Measurements from ENCODE around the gene ILDR2. TPM values are rescaled to one million over a fixed set of nuclear protein-coding genes. Genes with fewer than 3 reads are reported as not detected.

Gene ILDR2
- total and polyA plus RNA-seq, 2 donors = 1.6 to 4.1 TPM

DNA sequence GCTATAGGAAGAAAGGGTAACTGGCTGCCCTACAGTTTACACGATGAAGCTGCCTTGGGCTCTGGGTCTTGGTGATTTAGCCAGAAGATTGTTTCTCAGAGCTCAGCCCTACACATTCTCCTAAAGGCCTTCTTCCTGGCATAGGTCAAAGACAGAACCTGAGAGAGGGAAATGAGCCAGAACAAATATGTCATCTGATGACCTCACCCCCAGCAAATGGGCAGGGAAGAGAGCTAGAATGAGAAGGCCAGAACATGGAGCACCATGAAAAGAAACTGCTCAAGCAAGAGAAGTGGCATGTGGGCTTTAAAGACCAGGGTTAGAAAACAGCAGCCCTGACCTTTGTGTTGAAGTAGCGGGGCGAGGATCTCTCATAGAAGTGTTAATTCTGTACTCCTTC, 5.5 kb upstream of the ILDR2 start:
- H3K36me3 ChIP-seq (ENCODE audit: insufficient read depth) = no peaks in the 10 kb centered on the region
- H3K27ac ChIP-seq (ENCODE audit: low read depth) = no peak overlapping the region
- no peaks in the 10 kb centered on the region for H3K4me1 ChIP-seq (ENCODE audit: insufficient read depth)
- DNase-seq (ENCODE audit: extremely low spot score) = no peak
- H3K4me3 ChIP-seq (ENCODE audit: low read depth, low read length) = no peak overlapping the region
- WGBS = 85% methylated on average over 3 of the region's 3 CpGs

DNA sequence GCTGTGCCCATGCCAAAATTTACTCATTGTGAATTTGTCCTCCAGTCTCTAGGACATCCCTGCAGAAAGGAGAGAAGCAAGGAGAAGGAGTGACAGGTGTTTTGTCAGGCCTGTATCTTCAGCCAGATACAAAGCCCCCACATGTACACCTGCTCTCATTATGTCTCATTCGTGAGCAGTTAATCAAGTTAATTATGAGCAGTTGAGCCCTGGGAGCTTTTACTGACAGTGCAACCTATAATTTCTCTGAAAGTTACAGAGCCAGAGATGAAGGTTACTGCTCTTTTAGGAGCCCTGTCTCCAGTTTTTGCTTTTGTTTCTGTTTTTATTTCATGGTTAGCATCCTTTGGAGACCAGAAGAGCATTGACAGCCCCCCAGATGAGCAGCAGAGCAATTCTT, 5.0 kb upstream of the ILDR2 start:
- H3K36me3 ChIP-seq (ENCODE audit: insufficient read depth) = no peaks in the 10 kb centered on the region
- DNase-seq (ENCODE audit: extremely low spot score) = no peak
- no peaks in the 10 kb centered on the region for H3K4me1 ChIP-seq (ENCODE audit: insufficient read depth)
- WGBS = 66% methylated on average over 1 of the region's 1 CpG
- H3K4me3 ChIP-seq (ENCODE audit: low read depth, low read length) = no peak overlapping the region
- no peak overlapping the region for H3K27ac ChIP-seq (ENCODE audit: low read depth)

DNA sequence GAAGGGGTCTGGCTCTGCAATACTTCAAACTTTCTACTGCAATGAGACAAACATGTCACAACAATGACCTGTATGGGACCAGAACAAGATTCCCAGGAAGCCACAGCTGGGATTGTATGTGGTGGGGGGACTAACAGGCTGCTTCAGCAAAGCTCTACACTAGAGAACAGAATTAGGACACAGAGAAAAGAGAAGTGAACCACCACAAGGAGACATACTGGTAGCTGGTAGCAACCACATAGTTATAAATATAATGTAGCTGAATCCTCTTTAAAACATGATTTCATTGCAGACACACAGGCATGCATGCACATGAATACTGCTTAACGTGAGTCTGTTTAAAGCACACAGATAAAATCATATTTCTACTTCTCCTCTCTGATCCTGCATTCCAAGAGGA, 3.5 kb upstream of the ILDR2 start:
- Histone ChIP-seq H3K27ac (ENCODE audit: low read depth) (no peak overlapping the region), H3K4me1 (ENCODE audit: insufficient read depth) (no peaks in the 10 kb centered on the region), H3K36me3 (ENCODE audit: insufficient read depth) (no peaks in the 10 kb centered on the region), H3K4me3 (ENCODE audit: low read depth, low read length) (no peak overlapping the region)
- WGBS = 38% methylated on average over 1 of the region's 1 CpG
- no peak for DNase-seq (ENCODE audit: extremely low spot score)

DNA sequence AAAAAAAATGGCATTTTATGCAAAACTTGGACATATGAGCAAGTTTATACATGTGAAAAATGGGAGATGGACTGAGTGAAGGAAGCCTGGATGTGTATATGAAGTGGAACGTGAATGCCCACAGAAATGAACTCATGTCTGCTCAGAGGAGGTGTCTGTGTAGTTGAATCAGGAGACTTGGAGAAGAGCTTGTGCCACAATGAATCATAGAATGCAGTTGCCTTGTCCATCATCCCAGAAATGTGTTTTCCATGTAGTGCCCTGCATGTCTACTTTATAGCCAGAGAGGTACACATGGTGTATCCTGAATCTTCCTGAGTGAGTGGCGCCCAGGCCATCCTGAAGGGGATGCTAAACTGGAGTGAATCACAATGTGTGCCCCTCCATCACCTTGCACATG, 2.6 kb upstream of the ILDR2 start:
- Histone ChIP-seq H3K36me3 (ENCODE audit: insufficient read depth) (no peaks in the 10 kb centered on the region), H3K4me3 (ENCODE audit: low read depth, low read length) (no peak overlapping the region), H3K27ac (ENCODE audit: low read depth) (no peak overlapping the region), H3K4me1 (ENCODE audit: insufficient read depth) (no peaks in the 10 kb centered on the region)
- WGBS = 82% methylated on average over 2 of the region's 2 CpGs
- DNase-seq (ENCODE audit: extremely low spot score) = no peak

DNA sequence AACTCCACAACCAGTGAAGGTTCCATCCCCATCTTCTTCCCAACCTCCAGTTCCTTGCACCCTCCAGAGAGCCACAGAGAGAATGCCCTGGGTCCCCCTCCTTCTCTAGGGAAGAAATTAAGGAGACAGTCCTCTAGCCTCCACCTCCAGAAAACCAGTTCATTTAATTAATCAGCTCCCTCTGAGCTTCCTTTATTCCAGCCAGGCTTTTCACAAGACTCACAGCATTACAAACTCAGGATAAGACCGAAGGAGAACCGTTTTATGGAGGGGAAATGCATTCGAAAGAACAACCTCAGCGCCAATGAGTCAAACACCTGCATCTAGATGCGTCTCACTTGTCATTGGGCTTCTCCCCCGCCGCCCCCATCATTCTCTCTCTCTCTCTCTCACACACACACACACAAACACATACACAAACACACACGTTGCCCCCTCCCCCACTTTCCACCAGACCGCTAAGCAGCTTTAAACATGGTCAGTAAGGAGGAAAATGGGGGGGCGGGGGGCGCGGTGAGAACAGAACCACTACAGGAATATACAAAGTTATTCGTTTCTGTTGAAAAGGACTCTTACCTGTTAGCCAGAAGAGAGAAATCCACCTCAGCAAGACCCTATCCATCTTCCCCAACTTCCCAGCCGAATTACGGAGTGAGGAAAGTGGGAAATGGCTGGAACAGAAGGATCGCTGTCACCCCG, 544 bp downstream of the ILDR2 start:
- 4% methylated on average over 17 of the region's 17 CpGs for WGBS

DNA sequence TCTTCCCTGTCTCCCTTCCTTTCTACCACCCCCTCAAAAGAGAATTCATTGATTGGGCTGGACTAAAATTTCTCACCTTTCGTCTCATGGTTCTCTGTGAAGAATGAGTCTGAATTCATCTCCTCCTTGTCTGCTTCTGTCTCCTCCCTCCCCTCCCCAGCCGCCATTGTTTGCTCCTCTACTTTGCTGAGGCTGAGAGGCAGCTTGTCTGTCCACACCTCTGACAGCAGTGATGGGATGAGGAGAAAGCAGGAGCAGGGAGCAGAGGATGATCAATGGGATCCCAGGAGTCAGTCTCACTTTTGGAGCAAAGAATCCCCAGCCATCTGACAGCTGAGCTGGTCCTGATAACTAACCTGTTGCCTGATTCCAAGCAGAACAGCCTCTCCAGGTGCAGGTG, 2.5 kb downstream of the ILDR2 start:
- H3K27ac ChIP-seq (ENCODE audit: low read depth) = no peak overlapping the region
- 52% methylated on average over 2 of the region's 2 CpGs for WGBS
- DNase-seq (ENCODE audit: extremely low spot score) = no peak
- no peak overlapping the region for H3K4me3 ChIP-seq (ENCODE audit: low read depth, low read length)
- H3K4me1 ChIP-seq (ENCODE audit: insufficient read depth) = no peaks in the 10 kb centered on the region
- no peaks in the 10 kb centered on the region for H3K36me3 ChIP-seq (ENCODE audit: insufficient read depth)

More for the DNA sequence above, 544 bp downstream of the ILDR2 start:
- DNase-seq (ENCODE audit: extremely low spot score) = no peak
- Histone ChIP-seq H3K27ac (ENCODE audit: low read depth) (no peak overlapping the region), H3K4me1 (ENCODE audit: insufficient read depth) (no peaks in the 10 kb centered on the region), H3K36me3 (ENCODE audit: insufficient read depth) (no peaks in the 10 kb centered on the region), H3K4me3 (ENCODE audit: low read depth, low read length) (peak overlapping the region; percentile 77)

DNA sequence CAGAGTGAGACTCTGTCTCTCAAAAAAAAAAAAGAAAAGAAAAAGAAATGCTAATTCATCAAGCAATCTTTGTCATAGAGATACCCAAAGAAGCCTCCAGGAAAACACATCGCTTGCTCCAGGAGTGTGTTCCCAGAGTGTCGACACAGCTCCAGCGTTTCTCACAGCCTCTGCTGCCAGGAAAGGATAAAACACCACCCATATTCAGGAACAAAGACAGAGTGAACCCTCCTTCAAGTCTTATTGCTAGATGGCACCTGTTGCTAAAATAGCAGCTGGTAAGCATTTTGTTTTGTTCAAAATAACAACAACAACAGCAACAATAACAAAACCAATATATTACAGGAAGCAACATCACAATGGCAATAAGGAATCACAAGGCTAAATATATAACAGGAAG, 3.1 kb downstream of the ILDR2 start:
- Histone ChIP-seq H3K36me3 (ENCODE audit: insufficient read depth) (no peaks in the 10 kb centered on the region), H3K4me1 (ENCODE audit: insufficient read depth) (no peaks in the 10 kb centered on the region), H3K4me3 (ENCODE audit: low read depth, low read length) (no peak overlapping the region), H3K27ac (ENCODE audit: low read depth) (no peak overlapping the region)
- no peak for DNase-seq (ENCODE audit: extremely low spot score)
- 58% methylated on average over 3 of the region's 3 CpGs for WGBS

DNA sequence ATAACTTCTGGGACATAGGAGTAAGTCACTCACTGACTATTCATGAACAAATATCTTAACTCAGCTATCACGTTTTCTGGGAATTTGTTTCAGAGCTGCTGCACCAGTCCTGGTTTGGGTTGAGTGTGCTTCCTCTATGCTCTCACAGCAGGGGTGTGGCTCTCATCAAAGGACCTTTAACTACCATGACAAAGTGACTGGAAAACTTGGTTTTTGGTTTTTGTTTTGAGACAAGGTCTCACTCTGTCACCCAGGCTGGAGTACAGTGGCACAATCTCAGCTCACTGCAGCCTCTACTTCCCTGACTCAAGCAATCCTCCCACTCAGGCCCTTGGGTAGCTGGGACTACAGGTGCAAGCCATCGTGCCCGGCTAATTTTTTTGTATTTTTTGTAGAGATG, 4.1 kb downstream of the ILDR2 start:
- H3K36me3 ChIP-seq (ENCODE audit: insufficient read depth) = no peaks in the 10 kb centered on the region
- WGBS = 79% methylated on average over 3 of the region's 3 CpGs
- no peaks in the 10 kb centered on the region for H3K4me1 ChIP-seq (ENCODE audit: insufficient read depth)
- H3K4me3 ChIP-seq (ENCODE audit: low read depth, low read length) = no peak overlapping the region
- no peak overlapping the region for H3K27ac ChIP-seq (ENCODE audit: low read depth)
- DNase-seq (ENCODE audit: extremely low spot score) = no peak

DNA sequence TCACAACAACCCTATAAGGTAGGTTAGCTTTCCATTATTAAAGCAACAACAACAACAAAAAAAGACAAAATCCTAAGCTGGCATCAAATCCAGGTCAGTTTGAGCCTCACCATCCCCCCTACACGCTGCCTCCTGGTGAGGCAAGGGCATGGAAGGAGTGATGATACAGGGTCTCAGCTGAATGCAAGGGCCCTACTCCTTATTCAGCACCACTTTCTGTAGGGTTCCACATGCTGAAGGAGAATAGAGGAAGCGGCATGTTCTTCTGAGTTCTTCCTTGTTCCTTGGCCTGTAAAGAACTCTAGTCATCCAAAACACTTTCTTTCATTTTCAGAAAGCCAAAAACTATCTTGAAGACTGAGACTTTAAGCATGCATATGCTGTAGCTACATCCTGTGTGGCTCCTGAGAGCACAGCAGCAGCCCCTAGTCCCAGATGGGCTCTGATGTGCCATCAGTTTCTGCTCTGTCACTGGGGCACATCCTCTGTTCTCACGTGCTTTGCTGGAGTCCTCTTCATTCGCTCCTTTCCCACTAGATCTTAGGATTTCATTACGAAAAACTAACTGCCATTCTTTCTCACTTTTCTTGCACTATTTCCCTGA, 6.2 kb downstream of the ILDR2 start:
- no peak for DNase-seq (ENCODE audit: extremely low spot score)
- WGBS = 88% methylated on average over 5 of the region's 5 CpGs
- no peak overlapping the region for H3K27ac ChIP-seq (ENCODE audit: low read depth)
- H3K4me1 ChIP-seq (ENCODE audit: insufficient read depth) = no peaks in the 10 kb centered on the region
- no peaks in the 10 kb centered on the region for H3K36me3 ChIP-seq (ENCODE audit: insufficient read depth)
- no peak overlapping the region for H3K4me3 ChIP-seq (ENCODE audit: low read depth, low read length)

DNA sequence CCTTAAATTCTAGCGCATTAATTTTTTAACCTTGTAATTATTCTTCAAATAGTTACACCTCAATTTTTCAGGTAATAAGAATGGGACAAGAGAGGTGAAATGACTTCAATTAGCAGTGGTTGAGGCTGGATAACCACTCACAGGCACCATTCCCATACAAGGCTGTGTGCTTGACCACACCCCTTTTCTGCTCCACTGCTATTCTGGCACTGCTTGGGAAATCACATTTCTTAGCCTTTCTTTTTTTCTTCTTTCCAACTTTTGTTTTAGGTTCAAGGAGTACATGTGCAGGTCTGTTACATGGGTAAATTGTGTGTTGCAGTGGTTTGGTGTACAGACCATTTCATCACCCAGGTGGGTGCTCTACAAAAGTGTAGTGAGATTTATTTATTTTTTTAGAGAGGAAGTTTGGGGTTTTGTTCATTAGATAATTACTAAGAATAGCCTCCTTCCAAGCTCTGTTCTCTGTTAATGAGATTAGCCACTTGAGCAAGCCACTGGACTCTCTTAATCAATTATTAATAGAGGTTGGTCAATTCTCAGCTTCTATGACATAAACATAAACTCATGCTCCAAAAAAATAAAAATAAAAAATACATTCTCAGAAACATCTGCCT, 14.4 kb downstream of the ILDR2 start:
- WGBS = 99% methylated on average over 1 of the region's 1 CpG

DNA sequence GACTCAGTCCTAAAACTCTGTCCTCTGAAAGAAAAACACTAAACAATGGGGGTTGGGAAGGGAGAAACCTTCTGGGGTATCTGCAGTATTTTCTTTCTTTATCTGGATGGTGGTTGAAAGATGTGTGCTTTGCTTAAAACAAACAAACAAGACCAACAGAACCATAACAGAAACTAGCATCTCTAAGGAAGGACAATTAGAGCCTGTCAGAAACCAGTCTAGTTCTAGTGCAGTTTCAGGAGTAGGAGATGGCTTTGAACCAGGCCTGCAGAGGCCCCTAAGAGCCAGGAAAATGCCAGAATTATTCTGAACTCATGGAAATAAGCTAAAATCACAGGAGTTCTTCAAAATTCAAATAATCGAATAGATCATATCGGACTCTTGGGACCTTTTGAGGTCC, 18.5 kb downstream of the ILDR2 start:
- Histone ChIP-seq H3K36me3 (ENCODE audit: insufficient read depth) (no peaks in the 10 kb centered on the region), H3K27ac (ENCODE audit: low read depth) (no peak overlapping the region), H3K4me3 (ENCODE audit: low read depth, low read length) (no peak overlapping the region), H3K4me1 (ENCODE audit: insufficient read depth) (peaks cover 2% of the 10 kb centered on the region)
- no peak for DNase-seq (ENCODE audit: extremely low spot score)
- 66% methylated on average over 2 of the region's 2 CpGs for WGBS

More for the DNA sequence above, 14.4 kb downstream of the ILDR2 start:
- H3K4me3 ChIP-seq (ENCODE audit: low read depth, low read length) = no peak overlapping the region
- no peaks in the 10 kb centered on the region for H3K36me3 ChIP-seq (ENCODE audit: insufficient read depth)
- no peaks in the 10 kb centered on the region for H3K4me1 ChIP-seq (ENCODE audit: insufficient read depth)
- H3K27ac ChIP-seq (ENCODE audit: low read depth) = no peak overlapping the region
- DNase-seq (ENCODE audit: extremely low spot score) = no peak

DNA sequence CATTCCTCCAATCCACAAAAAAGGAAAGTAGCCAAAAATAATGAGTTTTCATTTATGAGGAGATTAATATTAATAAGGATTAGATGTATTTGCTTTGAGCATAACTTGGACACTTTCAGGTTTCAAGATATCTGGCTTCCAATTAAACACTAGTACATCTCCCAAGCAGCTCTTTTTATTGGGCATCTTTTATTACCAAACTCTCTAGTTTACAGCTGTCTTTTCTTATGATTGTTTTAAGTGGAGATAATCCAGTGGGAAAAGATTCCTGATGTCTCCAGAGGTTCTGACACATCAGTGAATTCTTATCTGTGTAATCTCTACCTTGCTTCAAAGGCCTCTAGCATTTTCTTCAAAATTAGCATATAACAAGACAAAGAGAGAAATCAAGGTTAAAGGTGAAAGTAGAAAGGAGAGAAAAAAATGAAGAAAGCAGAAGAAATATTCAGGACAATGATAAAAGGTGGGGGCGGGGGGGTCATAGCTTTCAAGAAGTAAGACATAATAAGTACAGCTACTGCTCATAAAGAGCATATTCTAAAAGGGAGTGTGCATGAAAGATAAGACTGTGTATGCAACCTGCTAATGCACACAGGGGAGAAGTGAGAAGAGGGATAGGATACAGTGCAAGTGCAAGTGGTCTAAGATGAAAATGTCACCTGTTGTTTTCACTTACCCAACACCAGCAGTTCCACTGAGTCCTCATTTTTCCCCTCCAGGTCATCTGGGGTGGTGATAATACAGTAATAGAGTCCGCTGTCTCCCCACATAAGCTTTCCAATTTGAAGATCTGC, 19.1 kb downstream of the ILDR2 start:
- Histone ChIP-seq H3K4me1 (ENCODE audit: insufficient read depth) (peaks cover 2% of the 10 kb centered on the region), H3K4me3 (ENCODE audit: low read depth, low read length) (no peak overlapping the region), H3K36me3 (ENCODE audit: insufficient read depth) (no peaks in the 10 kb centered on the region), H3K27ac (ENCODE audit: low read depth) (no peak overlapping the region)
- 81% methylated on average over 2 of the region's 2 CpGs for WGBS
- DNase-seq (ENCODE audit: extremely low spot score) = no peak

DNA sequence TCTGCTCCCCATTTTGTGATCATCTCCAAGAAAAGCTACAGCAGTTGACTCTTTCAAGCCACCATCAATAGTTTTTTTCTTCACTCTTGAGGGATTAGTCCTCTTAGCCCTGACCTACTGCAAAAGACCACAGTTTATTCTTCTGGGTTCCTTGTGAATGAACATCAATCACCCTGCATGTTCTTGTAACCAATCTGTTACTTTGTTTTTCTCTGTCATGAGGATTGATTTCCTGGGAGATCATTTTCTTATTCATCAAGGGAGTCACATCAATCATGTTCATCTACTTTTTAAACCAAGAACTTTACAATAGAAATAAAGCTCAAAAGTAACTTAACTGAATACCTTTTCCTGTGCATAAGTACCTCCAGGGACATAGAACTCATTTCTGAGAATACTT, 21.8 kb downstream of the ILDR2 start:
- DNase-seq (ENCODE audit: extremely low spot score) = no peak
- no peak overlapping the region for H3K27ac ChIP-seq (ENCODE audit: low read depth)
- H3K4me3 ChIP-seq (ENCODE audit: low read depth, low read length) = no peak overlapping the region
- H3K4me1 ChIP-seq (ENCODE audit: insufficient read depth) = peaks cover 2% of the 10 kb centered on the region
- H3K36me3 ChIP-seq (ENCODE audit: insufficient read depth) = no peaks in the 10 kb centered on the region
